ACC112 (cell line): ENCODE data around the gene MPP3.
"Not testable (repeated sequence)": the region's sequence is repeated elsewhere in the genome, so short reads cannot be mapped to it uniquely, and the experiment has no call there.

Source experiments
- H2AFZ ChIP-seq: fragments of 200-600 bp; sonication (generic); one replicate; pipeline ENCODE4 v1.6.0; 2017; ENCODE audit warnings: antibody characterized with exemption, low read length; ENCODE audit not compliant: unreplicated experiment
- H3K27ac ChIP-seq: fragments of 200-600 bp; sonication (generic); 2 replicates; pipeline ENCODE4 v1.5.1; 2014; ENCODE audit warnings: low read depth, mild to moderate bottlenecking, antibody characterized with exemption, low read length, moderate library complexity
- H3K27me3 ChIP-seq: fragments of 200-600 bp; sonication (generic); 2 replicates; pipeline ENCODE4 v1.6.1; 2014; ENCODE audit warnings: mild to moderate bottlenecking, antibody characterized with exemption, low read length, moderate library complexity, mixed read lengths; ENCODE audit not compliant: insufficient read depth
- H3K36me3 ChIP-seq: fragments of 200-600 bp; sonication (generic); 2 replicates; pipeline ENCODE4 v1.6.1; 2016; ENCODE audit warnings: mild to moderate bottlenecking, antibody characterized with exemption, low read length, moderate library complexity, mixed read lengths; ENCODE audit not compliant: insufficient read depth
- H3K4me1 ChIP-seq: fragments of 200-600 bp; sonication (generic); one replicate; pipeline ENCODE4 v1.6.1; 2016; ENCODE audit warnings: low read length, mixed read lengths; ENCODE audit not compliant: insufficient read depth, unreplicated experiment, control insufficient read depth
- H3K4me3 ChIP-seq: fragments of 200-600 bp; sonication (generic); 2 replicates; pipeline ENCODE4 v1.5.1; 2014; ENCODE audit warnings: mild to moderate bottlenecking, low read depth, low read length
- H3K79me2 ChIP-seq: fragments of 200-600 bp; sonication (generic); one replicate; pipeline ENCODE4 v1.6.0; 2016; ENCODE audit warnings: low read length; ENCODE audit not compliant: control insufficient read depth, unreplicated experiment, insufficient read depth

MPP3 gene

GRCh38 chr17:43874293-43874692, 41.3 kb upstream of the MPP3 start:
- Histone ChIP-seq H3K79me2 (no peaks in the 10 kb centered on the region), H3K27ac (no peak overlapping the region), H3K4me1 (peaks cover 13% of the 10 kb centered on the region), H3K27me3 (no peaks in the 10 kb centered on the region), H3K4me3 (no peak overlapping the region), H2AFZ (no peak overlapping the region), H3K36me3 (no peaks in the 10 kb centered on the region)

GRCh38 chr17:43873815-43874214, 40.9 kb upstream of the MPP3 start:
- no peaks in the 10 kb centered on the region for H3K79me2 ChIP-seq
- H3K36me3 ChIP-seq = no peaks in the 10 kb centered on the region
- H2AFZ ChIP-seq = no peak overlapping the region
- H3K4me3 ChIP-seq = no peak overlapping the region
- peaks cover 10% of the 10 kb centered on the region for H3K4me1 ChIP-seq
- no peak overlapping the region for H3K27ac ChIP-seq
- H3K27me3 ChIP-seq = no peaks in the 10 kb centered on the region

- Histone ChIP-seq H3K4me1 (peaks cover 9% of the 10 kb centered on the region), H3K4me3 (no peak overlapping the region), H3K27me3 (peaks cover 7% of the 10 kb centered on the region), H2AFZ (no peak overlapping the region), H3K27ac (no peak overlapping the region), H3K36me3 (no peaks in the 10 kb centered on the region), H3K79me2 (no peaks in the 10 kb centered on the region)
Measured at GRCh38 chr17:43873091-43873490, 40.1 kb upstream of the MPP3 start.

GRCh38 chr17:43871946-43872690, 39.2 kb upstream of the MPP3 start:
- Histone ChIP-seq H3K79me2 (no peaks in the 10 kb centered on the region), H3K4me1 (peaks cover 9% of the 10 kb centered on the region), H3K27me3 (peaks cover 17% of the 10 kb centered on the region), H3K27ac (no peak overlapping the region), H3K36me3 (no peaks in the 10 kb centered on the region), H2AFZ (peak overlapping the region; percentile 80), H3K4me3 (peak overlapping the region; percentile 73)

GRCh38 chr17:43869031-43869430, 36.1 kb upstream of the MPP3 start:
- H3K4me3 ChIP-seq, H3K36me3 ChIP-seq, H3K79me2 ChIP-seq, H3K27ac ChIP-seq, H3K4me1 ChIP-seq, H2AFZ ChIP-seq: not testable (repeated sequence)
- H3K27me3 ChIP-seq = peaks cover 37% of the 10 kb centered on the region

- peaks cover 38% of the 10 kb centered on the region for H3K27me3 ChIP-seq
- H3K27ac ChIP-seq = no peak overlapping the region
- no peak overlapping the region for H3K4me3 ChIP-seq
- peaks cover 9% of the 10 kb centered on the region for H3K4me1 ChIP-seq
- no peaks in the 10 kb centered on the region for H3K79me2 ChIP-seq
- no peak overlapping the region for H2AFZ ChIP-seq
- no peaks in the 10 kb centered on the region for H3K36me3 ChIP-seq
Measured at GRCh38 chr17:43868226-43868994, 35.5 kb upstream of the MPP3 start.

GRCh38 chr17:43864161-43864984, 31.4 kb upstream of the MPP3 start:
- H3K4me3 ChIP-seq = no peak overlapping the region
- H3K79me2 ChIP-seq = no peaks in the 10 kb centered on the region
- H2AFZ ChIP-seq = no peak overlapping the region
- peaks cover 38% of the 10 kb centered on the region for H3K27me3 ChIP-seq
- no peaks in the 10 kb centered on the region for H3K36me3 ChIP-seq
- no peaks in the 10 kb centered on the region for H3K4me1 ChIP-seq
- H3K27ac ChIP-seq = no peak overlapping the region

GRCh38 chr17:43861960-43862359, 29.0 kb upstream of the MPP3 start:
- Histone ChIP-seq H3K27ac (no peak overlapping the region), H3K79me2 (no peaks in the 10 kb centered on the region), H3K27me3 (peaks cover 41% of the 10 kb centered on the region), H2AFZ (no peak overlapping the region), H3K36me3 (no peaks in the 10 kb centered on the region), H3K4me1 (no peaks in the 10 kb centered on the region), H3K4me3 (no peak overlapping the region)

GRCh38 chr17:43860927-43861622, 28.1 kb upstream of the MPP3 start:
- H2AFZ ChIP-seq = no peak overlapping the region
- peaks cover 45% of the 10 kb centered on the region for H3K27me3 ChIP-seq
- H3K4me3 ChIP-seq = no peak overlapping the region
- H3K79me2 ChIP-seq = no peaks in the 10 kb centered on the region
- no peak overlapping the region for H3K27ac ChIP-seq
- H3K36me3 ChIP-seq = no peaks in the 10 kb centered on the region
- H3K4me1 ChIP-seq = no peaks in the 10 kb centered on the region

GRCh38 chr17:43860077-43860725, 27.3 kb upstream of the MPP3 start:
- Histone ChIP-seq H2AFZ (no peak overlapping the region), H3K4me3 (no peak overlapping the region), H3K27me3 (peaks cover 42% of the 10 kb centered on the region), H3K36me3 (no peaks in the 10 kb centered on the region), H3K79me2 (no peaks in the 10 kb centered on the region), H3K4me1 (no peaks in the 10 kb centered on the region), H3K27ac (no peak overlapping the region)
